ENCODE results near the gene SPATA9. TPM values are rescaled to one million over a fixed set of nuclear protein-coding genes. Genes with fewer than 3 reads are reported as not detected.

Gene SPATA9
- total RNA-seq, 4 donors from 2014 or later: 0.82 to 1.5 TPM; not detected in 2

- Histone ChIP-seq H3K9me3 (peaks cover 9% of the 10 kb centered on the region in 2 donors), H3K36me3 (peaks cover 0 to 3% (median 0%) of the 10 kb centered on the region in 4 donors), H3K27ac (no peak overlapping the region), H3K4me1 (no peaks in the 10 kb centered on the region), H3K4me3 (no peak overlapping the region), H3K27me3 (no peaks in the 10 kb centered on the region)
- in situ Hi-C loops (cut with MboI; ENCODE audit: low pct_ligation_motif_present in 1 of 4, low pct_unique_long_range_greater_than_20kb in 1 of 4, low sequenced_read_pairs in 3 of 4) (no loop called here), intact Hi-C loops (cut with DNase I; ENCODE audit: low total_unique reads) (no loop called here)
- DNase-seq: no peak
- TF ChIP-seq POLR2AphosphoS5 (IDR thresholded peaks at IDR 0.05): no peak
- TF ChIP-seq POLR2A (IDR thresholded peaks at IDR 0.05): no peak
- no peak for TF ChIP-seq EP300 (IDR thresholded peaks at IDR 0.05; ENCODE audit: low read depth)
- TF ChIP-seq, protein P1, sequence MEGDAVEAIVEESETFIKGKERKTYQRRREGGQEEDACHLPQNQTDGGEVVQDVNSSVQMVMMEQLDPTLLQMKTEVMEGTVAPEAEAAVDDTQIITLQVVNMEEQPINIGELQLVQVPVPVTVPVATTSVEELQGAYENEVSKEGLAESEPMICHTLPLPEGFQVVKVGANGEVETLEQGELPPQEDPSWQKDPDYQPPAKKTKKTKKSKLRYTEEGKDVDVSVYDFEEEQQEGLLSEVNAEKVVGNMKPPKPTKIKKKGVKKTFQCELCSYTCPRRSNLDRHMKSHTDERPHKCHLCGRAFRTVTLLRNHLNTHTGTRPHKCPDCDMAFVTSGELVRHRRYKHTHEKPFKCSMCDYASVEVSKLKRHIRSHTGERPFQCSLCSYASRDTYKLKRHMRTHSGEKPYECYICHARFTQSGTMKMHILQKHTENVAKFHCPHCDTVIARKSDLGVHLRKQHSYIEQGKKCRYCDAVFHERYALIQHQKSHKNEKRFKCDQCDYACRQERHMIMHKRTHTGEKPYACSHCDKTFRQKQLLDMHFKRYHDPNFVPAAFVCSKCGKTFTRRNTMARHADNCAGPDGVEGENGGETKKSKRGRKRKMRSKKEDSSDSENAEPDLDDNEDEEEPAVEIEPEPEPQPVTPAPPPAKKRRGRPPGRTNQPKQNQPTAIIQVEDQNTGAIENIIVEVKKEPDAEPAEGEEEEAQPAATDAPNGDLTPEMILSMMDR (IDR thresholded peaks at IDR 0.05): no peak
- WGBS, 2 donors (ENCODE audit: low coverage in 1 of 2): 88 to 97% methylated on average over 1 of the region's 1 CpG
Measured at GRCh38 chr5:95613514-95613913, 69.3 kb downstream of the SPATA9 start.

DNA sequence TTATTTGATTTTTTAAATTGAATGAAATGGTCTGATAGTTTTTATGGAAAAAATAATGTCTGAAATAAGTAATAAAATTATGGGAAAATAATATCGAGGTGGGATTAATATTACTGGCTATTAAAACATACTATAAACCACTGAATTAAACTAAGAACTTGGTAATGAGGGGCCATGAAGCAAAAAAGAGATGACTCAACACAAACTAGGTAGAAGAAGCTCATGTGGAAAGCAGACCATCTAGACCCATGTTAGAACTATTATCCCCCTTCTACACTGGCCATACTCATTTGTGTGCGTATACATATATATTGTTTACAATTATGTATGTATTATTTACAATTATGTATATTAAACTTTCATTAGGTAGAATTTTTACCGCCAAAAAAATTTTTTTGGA is 71.4 kb downstream of the SPATA9 start:
- in situ Hi-C loops (cut with MboI; ENCODE audit: low pct_ligation_motif_present in 1 of 4, low pct_unique_long_range_greater_than_20kb in 1 of 4, low sequenced_read_pairs in 3 of 4): no loop called here
- no peaks in the 10 kb centered on the region for H3K27me3 ChIP-seq
- peaks cover 9% of the 10 kb centered on the region in 2 donors for H3K9me3 ChIP-seq
- no peaks in the 10 kb centered on the region for H3K4me1 ChIP-seq
- intact Hi-C loops (cut with DNase I; ENCODE audit: low total_unique reads): no loop called here
- H3K4me3 ChIP-seq: no peak overlapping the region
- no peak for DNase-seq
- 93 to 100% methylated on average over 3 of the region's 3 CpGs for WGBS, 2 donors (ENCODE audit: low coverage in 1 of 2)
- H3K36me3 ChIP-seq: peaks cover 0 to 3% (median 0%) of the 10 kb centered on the region in 4 donors
- TF ChIP-seq EP300 (IDR thresholded peaks at IDR 0.05; ENCODE audit: low read depth): no peak
- TF ChIP-seq, protein P1 (IDR thresholded peaks at IDR 0.05): no peak
- no peak for TF ChIP-seq POLR2A (IDR thresholded peaks at IDR 0.05)
- no peak for TF ChIP-seq POLR2AphosphoS5 (IDR thresholded peaks at IDR 0.05)
- H3K27ac ChIP-seq: no peak overlapping the region

DNA sequence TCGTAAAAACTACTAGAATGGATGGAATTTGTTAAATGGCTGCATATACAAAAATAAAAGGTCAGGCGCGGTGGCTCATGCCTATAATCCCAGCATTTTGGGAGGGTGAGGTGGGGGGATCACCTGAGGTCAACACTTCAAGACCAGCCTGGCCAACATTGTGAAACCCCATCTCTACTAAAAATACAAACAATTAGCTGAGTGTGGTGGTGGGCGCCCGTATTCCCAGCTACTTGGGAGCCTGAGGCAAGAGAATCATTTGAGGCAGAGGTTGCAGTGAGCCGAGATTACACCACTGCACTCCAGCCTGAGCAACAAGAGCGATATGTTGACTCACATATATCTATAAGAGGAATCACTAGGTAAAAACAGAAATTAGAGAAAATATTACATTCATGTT is 72.2 kb downstream of the SPATA9 start:
- peaks cover 9% of the 10 kb centered on the region in 2 donors for H3K9me3 ChIP-seq
- in situ Hi-C loops (cut with MboI; ENCODE audit: low pct_ligation_motif_present in 1 of 4, low pct_unique_long_range_greater_than_20kb in 1 of 4, low sequenced_read_pairs in 3 of 4): no loop called here
- intact Hi-C loops (cut with DNase I; ENCODE audit: low total_unique reads): no loop called here

DNA sequence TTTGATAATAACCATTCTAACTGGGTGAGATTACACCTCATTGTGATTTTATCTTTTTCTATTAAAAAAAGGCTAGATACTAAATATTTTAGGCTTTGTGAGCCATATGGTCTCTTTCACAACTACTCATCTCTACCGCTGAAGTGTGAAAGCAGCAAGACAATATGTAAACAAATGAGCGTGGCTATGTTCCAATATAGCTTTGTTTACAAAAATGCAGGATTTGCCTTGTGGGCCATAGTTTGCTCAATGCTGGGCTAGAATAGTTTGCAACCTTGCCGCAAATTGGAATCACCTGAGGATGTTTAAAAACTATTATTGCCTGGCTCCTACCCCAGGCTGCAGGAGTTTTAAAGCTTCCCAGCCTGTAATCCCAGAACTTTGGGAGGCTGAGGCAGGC is 73.1 kb downstream of the SPATA9 start:
- intact Hi-C loops (cut with DNase I; ENCODE audit: low total_unique reads) (no loop called here), in situ Hi-C loops (cut with MboI; ENCODE audit: low pct_ligation_motif_present in 1 of 4, low pct_unique_long_range_greater_than_20kb in 1 of 4, low sequenced_read_pairs in 3 of 4) (no loop called here)
- Histone ChIP-seq H3K4me3 (no peak overlapping the region), H3K4me1 (no peaks in the 10 kb centered on the region), H3K27me3 (no peaks in the 10 kb centered on the region), H3K36me3 (peaks cover 0 to 3% (median 0%) of the 10 kb centered on the region in 4 donors), H3K9me3 (peaks cover 9% of the 10 kb centered on the region in 2 donors), H3K27ac (no peak overlapping the region)
- DNase-seq: no peak
- 40 to 41% methylated on average over 3 of the region's 3 CpGs for WGBS, 2 donors (ENCODE audit: low coverage in 1 of 2)
- TF ChIP-seq, protein P1 (IDR thresholded peaks at IDR 0.05): no peak
- TF ChIP-seq EP300 (IDR thresholded peaks at IDR 0.05; ENCODE audit: low read depth): no peak
- TF ChIP-seq POLR2A (IDR thresholded peaks at IDR 0.05): no peak
- no peak for TF ChIP-seq POLR2AphosphoS5 (IDR thresholded peaks at IDR 0.05)

More for the DNA sequence above, 72.2 kb downstream of the SPATA9 start:
- no peak for TF ChIP-seq POLR2A (IDR thresholded peaks at IDR 0.05)
- TF ChIP-seq, protein P1 (IDR thresholded peaks at IDR 0.05): no peak
- TF ChIP-seq EP300 (IDR thresholded peaks at IDR 0.05; ENCODE audit: low read depth): no peak
- TF ChIP-seq POLR2AphosphoS5 (IDR thresholded peaks at IDR 0.05): no peak
- DNase-seq: no peak
- WGBS, 2 donors (ENCODE audit: low coverage in 1 of 2): 81 to 91% methylated on average over 3 to 7 of the region's 7 CpGs
- Histone ChIP-seq H3K4me3 (no peak overlapping the region), H3K4me1 (no peaks in the 10 kb centered on the region), H3K27ac (no peak overlapping the region), H3K36me3 (peaks cover 0 to 3% (median 0%) of the 10 kb centered on the region in 4 donors), H3K27me3 (no peaks in the 10 kb centered on the region)

Other genes with a start within 250 kb of the SPATA9 start
- 10 to 100 TPM; 28.1 to 72.1 (median 46.0) TPM for gene SKIC3, start 128.0 kb downstream of the SPATA9 start, total RNA-seq
- gene ARSK, start 127.9 kb downstream of the SPATA9 start, total RNA-seq: 1 to 10 TPM in 2 of 4 donors, under 1 TPM in 2; 0.40 to 5.6 (median 1.8) TPM
- gene GPR150, start 62.9 kb downstream of the SPATA9 start, total RNA-seq: under 1 TPM in 2 of 4 donors, not detected in 2; 0.41 to 0.60 TPM
- gene RFESD, start 36.2 kb downstream of the SPATA9 start, total RNA-seq: 1 to 10 TPM in 2 of 4 donors, not detected in 2; 1.1 to 1.4 TPM
- gene RHOBTB3, start 48.3 kb upstream of the SPATA9 start, total RNA-seq: 100 to 1,000 TPM in 1 of 4 donors, 10 to 100 TPM in 3; 53.0 to 143 (median 84.2) TPM
- 100 to 1,000 TPM in 1 of 4 donors, 10 to 100 TPM in 3; 50.5 to 112 (median 64.4) TPM for gene GLRX, start 139.7 kb upstream of the SPATA9 start, total RNA-seq